Medulla oblongata (tissue), 1 donor: ENCODE results near the gene CEP295NL.
"Not testable (repeated sequence)": the region's sequence is repeated elsewhere in the genome, so short reads cannot be mapped to it uniquely, and the experiment has no call there.

Experiments
- DNase-seq: peaks from one replicate; pipeline ENCODE4 v3.0.0-alpha.2; 2015; ENCODE audit errors: extremely low spot score

Gene CEP295NL

DNA sequence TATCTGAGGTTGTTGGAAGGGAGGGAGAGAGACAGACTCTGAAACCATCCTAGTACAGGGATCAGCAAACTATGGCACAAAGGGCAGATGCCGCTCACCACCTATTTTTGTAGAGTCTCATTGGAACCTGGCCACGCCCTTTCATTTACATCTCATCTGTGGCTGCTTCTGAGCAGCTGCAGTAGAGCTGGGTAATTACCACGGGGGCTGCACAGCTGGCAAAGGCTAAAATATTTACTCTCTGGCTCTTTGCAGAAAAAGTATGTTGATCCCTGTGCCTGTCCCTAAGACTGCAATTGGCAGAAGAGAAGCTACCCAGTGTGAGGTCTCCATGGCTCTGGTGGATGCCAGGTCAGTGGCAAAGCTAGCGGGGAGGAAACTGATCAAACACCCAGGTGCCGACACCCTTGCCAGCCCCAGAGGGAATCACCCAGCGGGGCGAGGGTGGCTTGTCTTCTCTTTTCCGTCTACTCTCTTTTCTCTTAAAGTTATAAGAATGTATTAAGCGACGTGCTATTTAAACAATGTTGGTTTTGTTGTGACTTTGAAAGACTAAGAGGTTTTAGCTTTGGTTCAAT is 14.0 kb downstream of the CEP295NL start:
- no peak for DNase-seq

GRCh38 chr17:78886954-78887353 is 16.0 kb downstream of the CEP295NL start:
- DNase-seq, result no peak

GRCh38 chr17:78885956-78886355 is 17.0 kb downstream of the CEP295NL start:
- no peak for DNase-seq

DNA sequence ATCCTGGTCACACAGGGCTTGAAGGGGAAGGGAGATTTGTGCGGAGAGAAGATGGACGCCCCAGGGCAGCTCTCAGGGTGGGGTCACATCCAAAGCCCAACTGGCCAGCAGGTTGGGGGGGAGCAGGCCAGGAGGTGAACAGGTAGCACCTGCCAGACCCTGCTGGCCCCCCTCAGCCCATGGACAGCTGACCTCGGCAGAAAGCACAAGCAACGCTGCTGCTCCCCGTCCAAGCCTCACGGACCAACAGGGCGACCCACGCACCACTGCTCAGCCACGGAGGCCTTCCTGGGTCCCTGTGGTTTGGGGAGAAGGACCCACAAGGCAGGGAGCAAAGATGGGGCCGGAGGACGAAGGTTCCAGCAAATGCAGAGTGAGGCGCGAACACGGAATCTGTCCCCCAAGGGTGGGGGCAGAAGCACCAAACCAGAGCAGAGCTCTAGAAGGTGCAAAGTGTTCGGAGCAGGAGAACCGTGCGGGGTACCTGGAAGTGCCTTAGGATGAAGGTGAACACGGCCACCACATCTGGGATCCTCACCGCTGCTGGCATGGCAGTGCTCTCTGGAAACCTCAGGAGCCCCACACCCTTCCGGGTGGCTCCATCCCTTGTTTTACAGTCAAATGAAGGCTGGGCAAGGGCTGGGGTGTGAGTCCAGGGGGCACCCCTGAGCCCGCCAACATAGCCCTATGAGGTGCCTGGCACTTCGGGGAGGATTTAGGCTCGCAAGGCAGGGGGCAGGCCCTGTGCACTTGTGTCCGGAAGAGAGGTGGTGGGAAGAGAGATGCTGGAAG is 17.9 kb downstream of the CEP295NL start:
- DNase-seq, result no peak

DNA sequence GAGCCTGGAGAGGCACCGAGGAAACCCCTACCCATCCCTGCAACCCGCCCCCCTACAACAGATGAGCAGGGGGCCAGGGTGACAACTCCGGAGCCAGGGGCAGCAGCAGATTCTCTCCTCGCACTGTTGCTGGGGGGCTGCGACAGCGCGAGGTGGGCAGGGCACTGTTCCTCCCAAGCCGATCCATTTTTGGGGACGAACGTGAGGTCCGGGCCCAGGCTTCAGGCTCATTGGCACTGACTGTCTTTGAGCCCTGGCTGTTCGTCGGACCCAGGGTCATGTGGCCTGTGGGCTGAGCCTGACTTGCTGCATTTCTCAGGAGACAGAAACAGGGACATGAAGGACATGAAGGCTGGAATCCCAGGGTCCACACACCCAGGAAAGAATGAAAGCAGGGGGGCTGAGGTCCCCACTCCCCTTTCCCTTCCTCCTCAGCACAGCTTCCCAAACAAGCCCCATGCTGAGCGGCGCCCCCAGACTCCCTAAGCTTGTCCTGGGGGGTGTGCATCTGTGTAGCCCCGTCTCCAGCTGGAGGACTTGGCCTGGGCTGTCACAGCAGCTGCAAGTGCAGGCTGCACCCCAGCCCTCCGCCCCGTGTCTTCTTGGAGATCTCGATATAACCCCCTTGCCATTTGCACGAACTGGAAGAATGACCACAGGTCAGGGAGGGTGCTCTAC is 18.7 kb downstream of the CEP295NL start:
- peak; percentile 81 for DNase-seq

DNA sequence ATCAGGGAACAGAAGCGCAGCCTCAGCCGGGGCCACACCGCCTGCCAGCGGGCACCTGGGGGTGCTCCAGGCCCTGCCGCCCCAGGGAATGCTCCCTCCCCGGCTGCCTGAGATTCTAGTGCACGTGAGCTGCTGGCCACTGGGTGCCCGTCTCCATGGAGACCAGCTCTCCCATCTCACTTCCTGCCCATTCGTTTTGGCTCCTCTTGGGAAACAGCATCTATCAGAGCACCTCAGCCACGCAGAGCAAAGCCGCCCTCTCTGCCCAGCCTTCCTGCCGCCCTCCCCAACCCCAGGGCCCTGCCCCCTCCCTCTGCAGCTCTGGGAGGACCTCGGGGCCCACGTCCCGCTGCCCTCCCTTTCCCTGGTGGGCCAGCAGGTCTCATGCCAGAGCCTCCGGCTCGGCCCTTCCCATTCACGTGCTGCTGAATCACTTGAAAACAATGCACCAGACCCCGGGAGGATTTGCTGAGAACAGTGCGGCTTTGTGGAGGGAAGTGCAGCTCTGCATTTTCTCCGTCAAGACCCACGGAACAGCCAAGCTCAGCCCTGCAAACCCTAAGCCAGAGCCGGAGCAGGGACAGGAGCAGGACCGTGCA is 19.4 kb downstream of the CEP295NL start:
- peak; percentile 95 for DNase-seq

- no peak for DNase-seq
These were observed 19.9 kb downstream of the CEP295NL start for GRCh38 chr17:78883089-78883532.

DNA sequence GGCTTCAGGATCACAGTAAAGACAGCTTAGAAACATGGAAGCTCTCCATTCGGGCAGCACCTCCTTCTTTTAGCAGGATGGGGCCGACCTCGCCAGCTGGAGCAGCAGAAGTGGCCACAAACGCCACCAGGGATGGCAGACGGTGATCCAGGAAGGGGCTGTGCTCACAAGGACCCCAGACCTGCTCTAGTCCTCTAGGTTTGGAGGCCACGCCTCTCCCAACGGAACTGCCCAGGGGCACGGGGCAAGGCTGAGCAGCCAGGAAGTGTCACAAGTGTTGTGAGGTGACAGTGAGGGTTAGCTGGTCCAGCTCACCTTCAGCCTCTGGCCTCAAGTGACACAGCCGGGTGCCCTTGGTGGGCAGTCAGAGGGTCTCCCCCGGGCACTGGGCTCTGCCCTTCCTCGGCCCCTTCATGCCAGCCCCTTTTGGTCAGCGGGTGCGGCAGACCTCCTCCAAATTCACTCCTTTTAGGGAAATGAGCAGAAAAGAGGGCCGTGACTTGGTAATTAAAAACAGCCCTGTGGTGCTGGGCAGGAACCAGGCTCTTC is 20.4 kb downstream of the CEP295NL start:
- no peak for DNase-seq

DNA sequence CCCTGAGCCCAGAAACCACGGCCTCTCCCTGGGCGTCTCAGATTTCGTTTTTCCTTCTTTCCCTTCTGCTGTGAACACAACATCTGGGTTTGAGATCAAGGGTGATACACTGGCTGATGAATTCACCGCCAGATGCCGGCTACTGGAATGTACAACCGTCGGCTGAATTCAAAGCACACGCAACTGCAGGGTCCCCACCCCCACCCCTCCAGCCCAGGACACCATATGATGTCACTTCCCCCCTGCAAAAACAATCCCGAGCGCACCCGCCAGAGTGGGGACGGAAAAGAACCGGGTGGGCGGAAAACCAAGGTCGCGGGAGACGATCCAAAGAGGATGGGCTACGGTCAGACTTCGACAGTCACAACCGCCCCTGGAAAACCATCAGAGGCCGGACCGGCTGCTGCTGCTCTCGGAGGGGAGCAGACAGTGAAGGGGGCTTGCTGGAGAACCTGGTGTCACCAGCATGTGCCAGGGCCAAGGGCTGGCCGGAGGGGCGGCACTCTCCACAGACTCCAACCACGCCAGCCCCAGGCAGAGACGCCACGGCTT is 23.3 kb downstream of the CEP295NL start:
- DNase-seq, result no peak

DNA sequence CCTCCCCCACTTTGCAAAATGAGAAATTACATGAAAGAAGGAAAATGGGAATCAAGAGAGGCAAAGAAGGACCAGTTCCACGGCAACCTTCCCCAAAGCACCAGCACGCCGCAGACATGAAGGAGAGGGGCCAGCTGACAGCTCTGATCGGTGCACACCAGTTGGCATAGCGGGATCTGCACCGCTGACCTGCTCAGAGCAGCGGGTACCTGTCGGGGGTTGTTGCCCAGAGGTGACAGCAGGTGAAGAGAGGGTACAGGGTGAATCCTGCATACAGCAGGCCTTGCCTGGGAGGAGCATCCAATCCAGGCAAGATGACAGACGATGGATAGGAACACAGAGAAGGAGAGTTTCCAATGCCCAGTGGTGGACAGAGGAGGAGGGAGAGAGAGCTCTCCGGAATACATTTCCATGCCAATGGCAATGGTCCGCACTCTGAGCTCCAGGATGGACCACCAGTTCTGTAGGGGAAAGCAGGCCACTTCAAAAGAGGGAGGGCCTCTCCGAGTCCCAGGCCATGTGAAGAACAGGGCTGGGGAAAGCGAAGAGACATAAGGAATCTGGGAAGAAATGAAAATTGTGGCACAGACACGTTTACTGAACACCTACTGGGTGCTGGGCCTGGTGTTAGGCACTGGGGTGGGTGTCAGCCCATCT is 24.0 kb downstream of the CEP295NL start:
- no peak for DNase-seq

DNA sequence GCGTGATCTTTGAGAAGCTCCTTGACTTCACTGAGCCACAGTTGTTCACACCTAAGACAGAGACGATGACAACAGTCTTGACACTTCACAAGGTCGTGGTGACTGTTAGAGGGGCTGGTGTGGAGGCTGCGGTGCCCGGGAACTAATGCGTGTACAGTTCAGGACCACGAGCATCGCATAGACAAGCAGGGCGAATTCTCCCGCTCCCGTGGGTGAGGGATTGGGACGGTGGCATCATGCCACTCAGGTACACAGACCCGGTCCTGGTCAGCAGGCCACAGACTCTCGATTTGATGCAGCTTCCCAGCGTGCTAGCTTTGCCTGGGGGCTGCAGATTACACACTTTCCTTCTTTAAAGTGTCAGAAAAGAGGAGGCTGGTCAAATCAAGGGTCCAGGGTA is 24.7 kb downstream of the CEP295NL start:
- DNase-seq, result no peak

GRCh38 chr17:78876954-78877517 is 26.0 kb downstream of the CEP295NL start:
- not testable (repeated sequence) for DNase-seq

DNA sequence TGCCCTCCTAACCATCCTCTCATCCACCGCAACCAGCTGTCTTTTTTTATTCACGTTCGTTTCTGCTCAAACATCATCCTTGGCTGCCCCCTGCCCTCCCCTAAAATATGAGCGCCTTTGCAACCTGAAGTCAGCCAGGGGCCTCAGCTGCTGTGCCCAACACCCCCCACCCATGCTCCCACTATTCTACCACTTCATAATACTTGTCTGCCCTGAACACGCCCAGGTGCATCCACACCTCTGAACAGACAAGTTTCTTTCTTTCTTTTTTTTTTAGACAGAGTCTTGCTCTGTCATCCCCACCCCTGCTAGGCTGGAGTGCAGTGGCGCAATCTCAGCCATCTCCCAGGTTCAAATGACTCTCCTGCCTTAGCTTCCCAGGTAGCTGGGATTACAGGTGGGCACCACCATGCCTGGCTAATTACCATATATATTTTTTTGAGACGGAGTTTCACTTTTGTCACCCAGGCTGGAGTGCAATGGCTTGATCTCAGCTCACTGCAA is 26.9 kb downstream of the CEP295NL start:
- DNase-seq, result no peak

DNA sequence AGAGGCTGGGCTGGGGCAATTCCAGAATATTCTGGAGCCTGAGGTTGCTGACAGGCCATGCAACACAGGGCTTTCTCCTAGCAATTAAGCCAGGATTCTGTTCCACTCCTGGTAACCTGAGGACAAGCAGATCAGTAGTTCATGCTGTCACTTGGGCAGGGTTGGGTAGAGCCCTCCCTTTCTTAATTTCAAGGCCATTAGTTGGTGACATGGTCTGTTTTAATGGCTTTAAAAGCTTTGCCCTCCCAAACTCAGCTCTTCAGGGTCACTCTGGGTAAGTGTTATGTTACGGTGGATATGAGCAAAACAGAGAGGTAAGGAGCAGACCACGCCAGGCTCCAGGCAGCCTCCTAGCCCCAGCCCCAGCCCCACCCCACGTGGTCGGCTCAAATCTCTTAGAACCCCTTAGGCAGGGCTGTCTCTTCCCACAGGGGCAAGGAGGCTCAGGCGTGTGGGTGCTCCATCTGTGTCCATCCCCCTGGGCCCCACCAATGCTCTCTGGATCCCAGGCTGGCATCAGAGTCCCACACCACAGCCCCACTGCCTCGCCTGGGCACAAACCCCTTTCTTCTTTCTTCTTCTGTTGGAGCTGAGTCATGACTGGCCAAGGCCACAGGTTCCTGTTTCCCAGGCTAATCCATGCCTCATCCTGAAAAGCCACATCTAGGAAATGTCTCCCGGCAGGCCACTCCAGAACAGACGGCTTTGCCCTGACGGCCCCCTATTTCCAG is 27.5 kb downstream of the CEP295NL start:
- DNase-seq, result no peak

DNA sequence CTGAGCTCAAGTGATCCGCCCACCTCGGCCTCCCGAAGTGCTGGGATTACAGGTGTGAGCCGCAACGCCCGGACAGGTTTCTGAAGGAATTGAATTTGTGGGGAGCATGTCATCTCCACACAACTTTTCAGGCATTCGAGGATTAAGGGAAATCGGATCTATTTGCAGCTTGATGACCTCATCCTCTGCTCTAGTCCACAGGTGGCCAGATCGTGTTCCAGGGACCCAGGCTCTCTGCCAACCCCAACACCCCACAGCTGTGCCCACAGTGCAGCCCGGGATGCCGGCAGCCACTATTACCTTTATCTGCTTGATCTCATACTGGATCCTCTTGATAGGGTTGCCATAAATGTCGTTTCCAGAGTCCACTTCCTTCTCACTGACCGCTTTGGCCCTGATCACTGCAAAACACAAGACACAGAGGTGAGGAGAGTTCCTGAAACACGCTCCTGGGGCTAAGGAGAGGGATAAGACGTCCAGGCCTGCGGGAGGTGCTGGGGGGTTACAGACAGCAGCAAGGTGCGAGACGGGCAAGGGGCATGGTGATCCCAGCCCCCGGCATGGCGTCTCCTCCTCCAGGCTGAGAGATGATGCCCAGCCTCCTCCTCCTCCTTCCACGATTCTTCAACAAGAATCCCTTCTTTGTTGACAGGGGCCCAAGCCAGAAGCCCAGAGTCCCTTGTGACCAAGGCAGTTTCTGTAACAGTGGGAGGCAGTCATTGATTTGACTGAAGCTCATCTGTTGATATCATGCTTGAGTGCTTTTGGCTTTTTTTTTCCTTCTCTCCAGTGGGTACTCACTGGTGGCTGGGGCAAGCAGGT is 29.3 kb downstream of the CEP295NL start:
- peak; percentile 91 for DNase-seq

DNA sequence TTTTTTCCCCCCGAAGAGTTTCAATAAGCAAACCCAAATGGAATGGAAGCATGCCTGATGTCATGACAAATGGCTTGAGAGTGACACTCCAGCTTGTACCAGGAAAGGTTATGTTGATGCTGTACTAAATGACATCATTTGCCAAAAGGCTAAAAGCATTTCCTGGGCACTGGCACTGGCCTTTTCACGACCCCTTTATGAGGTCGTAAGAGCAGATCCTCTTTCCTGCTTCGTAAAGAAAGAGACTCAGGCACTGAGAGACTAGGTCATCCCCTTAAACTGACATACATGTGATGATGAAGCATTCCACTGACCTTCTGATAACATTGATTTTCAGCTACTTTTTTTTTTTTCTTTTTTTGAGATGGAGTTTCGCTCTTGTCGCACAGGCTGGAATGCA is 30.5 kb downstream of the CEP295NL start:
- DNase-seq, result no peak

GRCh38 chr17:78870621-78871020 is 32.4 kb downstream of the CEP295NL start:
- no peak for DNase-seq

GRCh38 chr17:78868391-78868790 is 34.6 kb downstream of the CEP295NL start:
- no peak for DNase-seq

DNA sequence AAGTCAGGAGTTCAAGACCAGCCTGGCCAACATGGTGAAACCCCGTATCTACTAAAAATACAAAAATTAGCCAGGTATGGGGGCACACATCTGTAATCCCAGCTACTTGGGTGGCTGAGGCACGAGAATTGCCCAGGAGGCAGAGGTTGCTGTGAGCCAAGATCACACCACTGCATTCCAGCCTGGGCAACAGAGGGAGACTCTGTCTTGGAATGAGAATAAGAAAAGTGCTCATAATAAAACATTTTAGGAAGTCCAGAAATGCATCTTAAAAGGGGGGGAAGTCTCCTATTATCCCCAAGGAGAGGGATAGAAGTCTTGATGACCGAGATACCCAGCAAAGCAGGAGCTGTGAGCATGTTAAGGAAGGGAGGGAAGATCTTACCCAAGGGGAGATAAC is 36.0 kb downstream of the CEP295NL start:
- DNase-seq, result not testable (repeated sequence)
